HepG2 (cell line): ENCODE data around the gene UTP15.

ENCODE experiments used
- CTCF ChIP-seq: sonication (generic); formaldehyde crosslinking; IDR thresholded peaks from 2 replicates; pipeline ENCODE4 v1.5.0; 2020; ENCODE audit warnings: mild to moderate bottlenecking, missing genetic modification reagents, moderate library complexity
- MAX ChIP-seq: IDR thresholded peaks from 2 replicates; pipeline ENCODE4 v1.6.1; 2012; ENCODE audit warnings: inconsistent platforms
- NCOR1 ChIP-seq: fragments of 200-600 bp; sonication (generic); IDR thresholded peaks from 2 replicates; pipeline ENCODE4 v1.7.0; 2017; ENCODE audit warnings: antibody characterized with exemption, low read length, borderline replicate concordance
- ZNF446 ChIP-seq: sonication (generic); formaldehyde crosslinking; IDR thresholded peaks from 2 replicates; pipeline ENCODE4 v1.5.0; 2020; ENCODE audit warnings: mild to moderate bottlenecking, missing genetic modification reagents
- ZNF724P ChIP-seq: sonication (generic); formaldehyde crosslinking; IDR thresholded peaks from 2 replicates; pipeline ENCODE4 v1.8.0; 2022; ENCODE audit warnings: missing genetic modification reagents, borderline replicate concordance
- ZNF781 ChIP-seq: sonication (generic); formaldehyde crosslinking; IDR thresholded peaks from 2 replicates; pipeline ENCODE4 v1.5.1; 2020; ENCODE audit warnings: borderline replicate concordance, mild to moderate bottlenecking, missing genetic modification reagents; ENCODE audit errors: not compliant biosample characterization

- TF ChIP-seq CTCF (CRISPR knock-in tag) (no peak), ZNF781 (no peak), ZNF446 (CRISPR knock-in tag) (no peak), MAX (no peak), ZNF724P (CRISPR knock-in tag) (no peak), NCOR1 (no peak)
Observed at GRCh38 chr5:73619606-73620333, 54.2 kb downstream of the UTP15 start.
